ENCODE data around the gene PDPN.

Gene PDPN

GRCh38 chr1:13619909-13620308 is 36.3 kb downstream of the PDPN start:
- no peak for DNase-seq

GRCh38 chr1:13620825-13621224 is 37.2 kb downstream of the PDPN start:
- DNase-seq = no peak

- DNase-seq = no peak
Observed at GRCh38 chr1:13622446-13622845, 38.8 kb downstream of the PDPN start.

GRCh38 chr1:13623021-13623637 is 39.5 kb downstream of the PDPN start:
- DNase-seq = no peak

GRCh38 chr1:13624526-13624925 is 40.9 kb downstream of the PDPN start:
- DNase-seq = no peak

GRCh38 chr1:13627127-13627526 is 43.5 kb downstream of the PDPN start:
- DNase-seq = no peak

GRCh38 chr1:13628218-13628617 is 44.6 kb downstream of the PDPN start:
- DNase-seq = no peak

GRCh38 chr1:13628711-13629110 is 45.1 kb downstream of the PDPN start:
- DNase-seq = no peak

- DNase-seq = no peak
Observed at GRCh38 chr1:13642306-13643004, 58.8 kb downstream of the PDPN start.

- DNase-seq = no peak
Observed at GRCh38 chr1:13643017-13643416, 59.4 kb downstream of the PDPN start.

- DNase-seq = no peak
Observed at GRCh38 chr1:13646521-13646920, 62.9 kb downstream of the PDPN start.

- no peak for DNase-seq
Observed at GRCh38 chr1:13651279-13651678, 67.6 kb downstream of the PDPN start.

GRCh38 chr1:13652238-13652637 is 68.6 kb downstream of the PDPN start:
- DNase-seq = no peak

GRCh38 chr1:13661539-13661938 is 77.9 kb downstream of the PDPN start:
- no peak for DNase-seq

- DNase-seq = no peak
Observed at GRCh38 chr1:13662493-13662892, 78.9 kb downstream of the PDPN start.

- DNase-seq = no peak
Observed at GRCh38 chr1:13663969-13664368, 80.3 kb downstream of the PDPN start.

- no peak for DNase-seq
Observed at GRCh38 chr1:13664451-13664850, 80.8 kb downstream of the PDPN start.

GRCh38 chr1:13666317-13666716 is 82.7 kb downstream of the PDPN start:
- DNase-seq = no peak
